Measurements from ENCODE around the gene TAF11L3.
"Not testable (repeated sequence)": the region's sequence is repeated elsewhere in the genome, so short reads cannot be mapped to it uniquely, and the experiment has no call there.

Gene TAF11L3

DNA sequence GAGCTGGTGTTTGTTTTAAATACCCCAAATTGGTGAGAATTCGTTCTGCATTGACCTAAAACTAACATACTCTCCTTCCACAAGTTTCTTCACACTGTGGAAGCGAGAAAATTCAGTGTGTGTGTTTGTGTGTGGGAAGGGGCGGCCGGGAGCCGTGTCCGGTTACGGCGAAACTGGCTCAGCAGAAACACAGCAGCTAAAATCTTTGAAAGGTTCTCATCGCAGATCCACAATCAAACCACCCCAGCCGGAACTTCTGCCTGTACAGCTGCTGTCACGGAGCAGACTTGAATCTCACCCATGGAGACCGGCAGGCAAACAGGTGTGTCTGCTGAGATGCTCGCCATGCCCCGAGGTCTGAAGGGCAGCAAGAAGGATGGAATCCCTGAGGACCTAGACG lies at the start of gene TAF11L3:
Gene TAF11L3, plus strand, starts transcription at position 301 of the 400 bp plus-strand sequence.
- DNase-seq (ENCODE audit: low spot score), result not testable (repeated sequence)

DNA sequence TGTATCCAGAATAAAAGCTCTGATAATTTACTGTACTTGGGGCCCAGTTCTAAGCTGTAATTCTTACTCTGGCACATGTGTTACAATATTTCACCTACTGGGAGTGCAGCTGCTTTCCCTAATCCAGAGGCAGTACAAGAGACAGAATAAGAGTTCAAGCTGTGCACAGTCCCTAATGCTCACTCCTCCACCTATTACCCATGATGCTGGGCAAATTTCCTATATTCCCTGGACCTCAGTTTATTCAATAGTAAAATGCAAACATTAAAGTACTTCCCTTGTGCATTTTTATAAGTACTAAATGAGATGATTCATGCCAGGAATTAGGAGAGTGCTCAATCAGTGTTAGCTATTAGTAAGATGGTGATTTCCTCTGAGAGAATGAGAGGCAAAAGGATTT lies 48.1 kb upstream of the TAF11L3 start:
- no peak for DNase-seq (ENCODE audit: low spot score)

GRCh38 chr5:17475064-17475463 lies 43.1 kb upstream of the TAF11L3 start:
- DNase-seq (ENCODE audit: low spot score), result not testable (repeated sequence)

GRCh38 chr5:17477043-17477442 lies 41.1 kb upstream of the TAF11L3 start:
- no peak for DNase-seq (ENCODE audit: low spot score)

DNA sequence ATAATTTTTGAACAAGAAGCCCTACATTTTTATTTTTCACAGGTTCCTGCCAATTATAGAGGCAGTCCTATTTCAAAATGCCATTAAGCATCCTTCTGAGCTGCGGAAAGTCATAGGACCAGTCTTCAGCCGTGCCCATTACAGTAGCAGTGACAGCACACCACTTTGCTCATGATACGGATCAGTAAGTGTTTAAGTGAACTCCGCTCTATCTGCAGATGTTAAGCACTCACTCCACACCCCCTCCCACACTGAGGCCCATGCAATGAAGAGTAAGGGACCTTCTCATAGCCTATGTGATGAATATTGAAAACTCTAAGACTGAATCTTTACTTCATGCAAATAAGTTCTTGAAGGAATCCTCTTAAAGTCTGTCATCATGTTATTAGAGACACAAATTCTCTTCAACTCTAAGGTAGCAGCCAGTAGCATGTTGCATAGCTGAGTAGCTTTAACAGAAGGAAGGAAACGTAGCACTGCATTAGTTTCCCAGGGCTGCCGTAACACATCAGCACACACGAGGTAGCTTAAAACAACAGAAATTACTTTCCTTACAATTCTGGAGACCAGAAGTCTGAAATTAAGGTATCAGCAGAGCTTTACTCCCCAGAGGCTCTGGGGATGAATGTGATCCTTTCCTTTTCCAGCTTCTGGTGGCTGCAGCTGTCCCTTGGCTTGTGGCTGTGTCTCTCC lies 40.4 kb upstream of the TAF11L3 start:
- DNase-seq (ENCODE audit: low spot score), result no peak

DNA sequence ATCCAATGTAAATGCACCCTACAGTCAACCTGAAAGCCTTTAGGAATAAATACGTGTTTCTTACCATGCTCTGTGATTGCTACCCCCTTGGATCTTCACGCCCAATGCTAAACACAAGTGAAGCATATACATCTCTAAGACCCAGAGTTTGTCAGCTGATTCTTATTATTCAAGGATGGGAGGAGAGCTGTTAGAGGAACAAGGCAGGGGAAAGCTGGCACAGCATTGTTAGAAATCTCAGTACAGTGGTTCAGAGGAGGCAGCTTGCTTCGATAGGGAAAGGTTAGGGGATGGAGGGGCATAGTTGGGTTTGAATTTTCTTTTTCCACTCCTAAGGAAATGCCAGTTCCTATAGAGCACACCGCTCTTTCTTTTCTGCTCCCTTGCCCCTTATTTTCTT lies 36.8 kb upstream of the TAF11L3 start:
- DNase-seq (ENCODE audit: low spot score), result no peak

DNA sequence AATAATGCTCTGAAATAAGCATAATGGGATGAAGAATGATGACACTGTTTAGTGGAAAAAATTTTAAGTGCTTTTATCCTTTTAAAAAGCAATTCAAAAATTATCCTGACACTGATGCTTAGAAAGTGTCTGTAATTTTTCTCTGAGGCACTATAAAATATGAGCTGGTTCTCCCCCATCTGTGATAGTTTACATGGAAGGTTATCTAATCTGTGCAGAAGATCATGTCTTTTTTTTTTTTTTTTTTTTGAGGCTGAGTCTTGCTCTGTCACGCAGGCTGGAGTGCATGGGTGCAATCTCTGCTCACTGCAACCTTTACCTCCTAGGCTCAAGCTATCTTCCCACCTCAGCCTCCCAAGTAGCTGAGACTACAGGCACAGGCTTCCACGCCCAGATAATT lies 35.4 kb upstream of the TAF11L3 start:
- DNase-seq (ENCODE audit: low spot score), result no peak

DNA sequence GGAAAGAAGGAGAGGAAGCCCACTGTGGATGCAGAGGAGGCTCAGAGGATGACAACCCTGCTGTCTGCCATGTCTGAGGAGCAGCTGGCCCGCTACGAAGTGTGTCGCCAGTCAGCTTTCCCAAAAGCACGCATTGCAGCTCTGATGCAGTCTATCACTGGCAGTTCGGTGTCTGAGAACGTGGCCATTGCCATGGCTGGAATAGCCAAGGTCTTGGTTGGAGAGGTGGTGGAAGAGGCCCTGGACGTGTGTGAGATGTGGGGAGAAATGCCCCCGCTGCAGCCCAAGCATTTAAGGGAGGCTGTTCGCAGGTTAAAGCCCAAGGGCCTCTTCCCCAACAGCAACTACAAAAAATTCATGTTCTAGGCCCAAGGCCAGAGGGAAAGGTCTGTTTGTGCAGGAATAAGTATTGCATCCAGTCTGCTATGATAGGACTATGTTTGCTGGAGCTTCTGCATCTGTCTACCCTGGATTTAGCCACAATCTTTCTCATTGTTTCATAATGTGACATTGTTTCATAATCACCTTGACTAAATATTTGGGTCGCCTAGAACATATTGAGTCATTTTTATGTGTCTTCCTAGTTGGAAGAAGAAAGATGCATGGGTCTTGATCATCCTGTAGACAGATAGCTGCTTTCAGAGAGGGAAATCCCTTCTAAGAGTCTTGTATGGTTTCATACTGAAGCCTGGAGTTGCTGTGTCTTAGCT lies 31.5 kb upstream of the TAF11L3 start:
- DNase-seq (ENCODE audit: low spot score), result not testable (repeated sequence)

DNA sequence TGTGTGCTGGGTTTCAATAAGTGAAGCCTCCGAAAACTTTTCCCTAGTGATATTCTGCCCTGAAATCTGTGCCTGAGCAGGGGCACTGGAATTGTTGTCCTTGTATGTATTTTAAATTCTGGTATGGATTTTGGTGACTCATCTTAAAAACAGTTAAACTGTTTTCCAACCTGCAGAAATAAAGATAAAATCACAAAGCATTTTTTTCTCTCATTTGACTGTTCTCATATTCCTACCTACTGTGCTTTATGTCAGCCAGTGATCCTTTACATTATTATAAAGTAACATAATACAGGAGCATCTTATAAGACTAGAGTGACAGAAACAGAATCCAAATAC lies 31.0 kb upstream of the TAF11L3 start:
- DNase-seq (ENCODE audit: low spot score), result no peak

GRCh38 chr5:17491257-17491656 lies 26.9 kb upstream of the TAF11L3 start:
- not testable (repeated sequence) for DNase-seq (ENCODE audit: low spot score)

- DNase-seq (ENCODE audit: low spot score), result no peak
Measured at GRCh38 chr5:17492770-17493169, 25.4 kb upstream of the TAF11L3 start.

DNA sequence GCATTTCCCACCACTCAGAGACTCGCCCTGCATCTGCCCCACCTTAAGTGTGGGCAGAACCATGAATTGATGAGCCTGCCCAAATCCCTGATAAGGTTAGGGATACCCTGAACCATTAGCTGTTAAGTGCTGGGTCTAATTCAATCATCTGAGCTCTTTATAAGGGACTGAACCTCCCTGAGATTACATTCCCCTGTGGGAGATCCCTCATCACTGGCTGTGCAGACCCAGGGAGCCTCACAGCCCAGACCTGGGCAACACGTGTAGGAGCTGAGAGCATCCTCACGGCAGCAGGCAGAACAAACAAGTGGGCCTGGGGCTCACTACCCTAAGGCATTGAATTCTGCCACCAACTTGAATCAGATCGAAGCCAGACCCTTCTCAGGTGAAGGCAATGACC lies 20.7 kb upstream of the TAF11L3 start:
- DNase-seq (ENCODE audit: low spot score), result no peak

GRCh38 chr5:17497931-17498330 lies 20.2 kb upstream of the TAF11L3 start, which contains the start of gene TAF11L2:
TAF11L2 (plus strand) TSS chr5:17498231.
- DNase-seq (ENCODE audit: low spot score), result not testable (repeated sequence)

DNA sequence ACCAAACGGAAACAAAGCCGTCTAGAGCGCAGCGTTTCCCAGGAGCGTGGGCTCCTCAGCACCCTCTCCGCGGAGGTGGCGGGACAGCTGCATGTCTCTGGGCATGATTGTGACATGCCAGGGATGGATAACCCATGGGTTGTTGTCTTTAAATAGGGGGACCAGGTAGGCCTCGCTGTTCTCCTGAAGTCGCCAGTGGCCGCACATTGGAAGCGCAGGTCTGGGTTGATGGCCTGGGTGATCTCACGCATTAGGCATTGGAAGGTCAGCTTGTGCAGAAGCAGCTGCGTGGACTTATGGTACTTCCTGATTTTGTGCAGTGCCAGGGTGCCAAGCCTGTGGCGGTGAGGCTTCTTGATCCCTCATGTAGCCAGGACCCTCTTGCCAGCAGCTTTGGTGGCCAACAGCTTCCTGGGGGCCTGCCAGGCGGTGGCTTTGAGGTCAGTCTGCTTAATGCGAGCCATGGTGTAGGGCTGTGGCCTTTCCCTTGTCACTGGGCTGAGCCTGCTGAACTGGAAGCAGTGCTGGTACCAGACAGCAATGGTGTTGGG lies 6.3 kb upstream of the TAF11L3 start:
- no peak for DNase-seq (ENCODE audit: low spot score)

DNA sequence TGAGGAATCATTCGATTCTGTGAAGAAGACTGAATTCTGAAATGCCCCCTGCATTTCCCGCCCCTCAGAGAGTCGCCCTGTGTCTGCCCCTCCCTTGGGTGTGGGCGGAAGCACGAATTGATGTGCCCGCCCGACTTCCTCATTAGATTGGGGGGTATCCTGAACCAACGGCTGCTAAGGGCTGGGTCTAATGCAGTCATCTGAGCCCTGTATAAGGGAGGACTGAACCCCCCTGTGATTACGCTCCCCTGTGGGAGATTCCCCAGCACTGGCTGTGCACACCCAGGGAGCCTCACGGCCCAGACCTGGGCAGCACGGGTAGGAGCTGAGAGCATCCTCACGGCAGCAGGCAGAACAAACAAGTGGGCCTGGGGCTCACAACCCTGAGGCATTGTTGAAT lies 641 bp upstream of the TAF11L3 start:
- not testable (repeated sequence) for DNase-seq (ENCODE audit: low spot score)

DNA sequence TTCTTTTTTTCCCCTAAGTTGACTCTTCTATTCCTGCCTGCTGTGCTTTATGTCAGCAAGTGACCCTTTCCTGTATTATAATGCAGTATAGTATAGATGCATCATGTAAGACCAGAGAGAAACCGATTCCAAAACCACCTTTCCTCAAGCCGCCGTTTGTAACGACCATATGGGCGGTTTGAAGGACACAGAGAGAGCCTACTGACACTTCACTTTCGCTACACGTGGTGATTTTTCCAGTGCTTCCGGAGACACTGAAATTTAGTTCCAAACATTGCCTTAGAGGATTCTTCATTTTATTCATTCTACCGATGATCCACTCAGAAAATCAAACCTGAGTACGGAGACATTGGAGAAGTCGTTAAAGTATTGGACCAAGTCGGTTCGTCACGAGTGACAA lies 1.3 kb downstream of the TAF11L3 start:
- DNase-seq (ENCODE audit: low spot score), result not testable (repeated sequence)

- not testable (repeated sequence) for DNase-seq (ENCODE audit: low spot score)
Measured at GRCh38 chr5:17521501-17521900, 3.3 kb downstream of the TAF11L3 start, which contains the start of gene TAF11L4. TAF11L4 (plus strand) TSS chr5:17521801.

- not testable (repeated sequence) for DNase-seq (ENCODE audit: low spot score)
Measured at GRCh38 chr5:17524935-17525334, 6.8 kb downstream of the TAF11L3 start, which contains the start of gene TAF11L5. TAF11L5 (plus strand) TSS chr5:17525235.

DNA sequence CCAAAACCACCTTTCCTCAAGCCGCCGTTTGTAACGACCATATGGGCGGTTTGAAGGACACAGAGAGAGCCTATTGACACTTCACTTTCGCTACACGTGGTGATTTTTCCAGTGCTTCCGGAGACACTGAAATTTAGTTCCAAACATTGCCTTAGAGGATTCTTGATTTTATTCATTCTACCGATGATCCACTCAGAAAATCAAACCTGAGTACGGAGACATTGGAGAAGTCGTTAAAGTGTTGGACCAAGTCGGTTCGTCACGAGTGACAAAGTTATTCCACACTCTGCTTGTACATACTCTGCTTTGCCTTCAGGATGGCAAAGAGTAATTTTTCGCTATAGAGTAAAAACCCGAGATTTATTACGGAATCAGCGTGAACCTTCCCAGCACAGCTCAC lies 8.3 kb downstream of the TAF11L3 start:
- DNase-seq (ENCODE audit: low spot score), result not testable (repeated sequence)

GRCh38 chr5:17528369-17528768 lies 10.2 kb downstream of the TAF11L3 start, which contains the start of gene TAF11L6:
TAF11L6 (plus strand) TSS chr5:17528669.
- DNase-seq (ENCODE audit: low spot score), result not testable (repeated sequence)
